ENCODE data around the gene RNF11. TPM values are rescaled to one million over a fixed set of nuclear protein-coding genes. Genes with fewer than 3 reads are reported as not detected.

Gene RNF11
- total RNA-seq, 1 donor from 2014 or later, result 87.3 TPM

GRCh38 chr1:51290489-51290847 is 54.4 kb downstream of the RNF11 start:
- DNase-seq (ENCODE audit: low read depth), result no peak
- Histone ChIP-seq H3K4me3 (ENCODE audit: low read depth, low read length) (no peak overlapping the region), H3K36me3 (ENCODE audit: control insufficient read depth, insufficient read depth, low read length) (peaks cover 2% of the 10 kb centered on the region), H3K27me3 (ENCODE audit: control insufficient read depth, insufficient read depth, low read length) (no peaks in the 10 kb centered on the region)
- TF ChIP-seq, protein P1, sequence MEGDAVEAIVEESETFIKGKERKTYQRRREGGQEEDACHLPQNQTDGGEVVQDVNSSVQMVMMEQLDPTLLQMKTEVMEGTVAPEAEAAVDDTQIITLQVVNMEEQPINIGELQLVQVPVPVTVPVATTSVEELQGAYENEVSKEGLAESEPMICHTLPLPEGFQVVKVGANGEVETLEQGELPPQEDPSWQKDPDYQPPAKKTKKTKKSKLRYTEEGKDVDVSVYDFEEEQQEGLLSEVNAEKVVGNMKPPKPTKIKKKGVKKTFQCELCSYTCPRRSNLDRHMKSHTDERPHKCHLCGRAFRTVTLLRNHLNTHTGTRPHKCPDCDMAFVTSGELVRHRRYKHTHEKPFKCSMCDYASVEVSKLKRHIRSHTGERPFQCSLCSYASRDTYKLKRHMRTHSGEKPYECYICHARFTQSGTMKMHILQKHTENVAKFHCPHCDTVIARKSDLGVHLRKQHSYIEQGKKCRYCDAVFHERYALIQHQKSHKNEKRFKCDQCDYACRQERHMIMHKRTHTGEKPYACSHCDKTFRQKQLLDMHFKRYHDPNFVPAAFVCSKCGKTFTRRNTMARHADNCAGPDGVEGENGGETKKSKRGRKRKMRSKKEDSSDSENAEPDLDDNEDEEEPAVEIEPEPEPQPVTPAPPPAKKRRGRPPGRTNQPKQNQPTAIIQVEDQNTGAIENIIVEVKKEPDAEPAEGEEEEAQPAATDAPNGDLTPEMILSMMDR (IDR thresholded peaks at IDR 0.05; ENCODE audit: insufficient read depth, low read length, poor library complexity, severe bottlenecking), result no peak

- Histone ChIP-seq H3K36me3 (ENCODE audit: control insufficient read depth, insufficient read depth, low read length) (peaks cover 2% of the 10 kb centered on the region), H3K4me3 (ENCODE audit: low read depth, low read length) (no peak overlapping the region), H3K27me3 (ENCODE audit: control insufficient read depth, insufficient read depth, low read length) (no peaks in the 10 kb centered on the region)
- TF ChIP-seq, protein P1 (IDR thresholded peaks at IDR 0.05; ENCODE audit: insufficient read depth, low read length, poor library complexity, severe bottlenecking), result no peak
- no peak for DNase-seq (ENCODE audit: low read depth)
Measured at GRCh38 chr1:51293898-51294515, 57.9 kb downstream of the RNF11 start.

- H3K4me3 ChIP-seq (ENCODE audit: low read depth, low read length), result no peak overlapping the region
- TF ChIP-seq, protein P1 (IDR thresholded peaks at IDR 0.05; ENCODE audit: insufficient read depth, low read length, poor library complexity, severe bottlenecking), result no peak
- H3K27me3 ChIP-seq (ENCODE audit: control insufficient read depth, insufficient read depth, low read length), result no peaks in the 10 kb centered on the region
- peaks cover 2% of the 10 kb centered on the region for H3K36me3 ChIP-seq (ENCODE audit: control insufficient read depth, insufficient read depth, low read length)
- no peak for DNase-seq (ENCODE audit: low read depth)
Measured at GRCh38 chr1:51294566-51295184, 58.6 kb downstream of the RNF11 start.

DNA sequence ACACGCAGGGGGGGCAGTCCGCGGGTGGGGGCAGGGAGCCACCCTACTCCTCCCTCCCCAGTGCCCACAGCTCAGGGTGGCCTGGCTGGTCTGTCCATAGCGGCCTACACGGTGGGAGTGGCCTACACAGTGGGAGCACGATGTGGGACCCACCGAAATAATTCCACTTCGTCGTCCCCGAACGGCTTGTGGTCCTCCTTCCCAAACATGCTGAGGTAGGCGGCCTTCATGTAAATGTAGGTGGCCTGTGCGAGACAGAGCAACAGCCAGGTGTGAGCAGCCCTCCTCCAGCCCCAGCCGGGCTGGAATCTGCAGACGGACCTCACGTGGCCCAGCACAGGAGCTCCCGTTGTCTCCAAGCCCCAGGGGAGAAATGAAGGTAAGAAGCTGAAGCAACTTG is 59.9 kb downstream of the RNF11 start:
- no peaks in the 10 kb centered on the region for H3K27me3 ChIP-seq (ENCODE audit: control insufficient read depth, insufficient read depth, low read length)
- DNase-seq (ENCODE audit: low read depth), result no peak
- no peaks in the 10 kb centered on the region for H3K36me3 ChIP-seq (ENCODE audit: control insufficient read depth, insufficient read depth, low read length)
- TF ChIP-seq, protein P1 (IDR thresholded peaks at IDR 0.05; ENCODE audit: insufficient read depth, low read length, poor library complexity, severe bottlenecking), result no peak
- H3K4me3 ChIP-seq (ENCODE audit: low read depth, low read length), result no peak overlapping the region

GRCh38 chr1:51296383-51297357 is 60.6 kb downstream of the RNF11 start:
- TF ChIP-seq, protein P1 (IDR thresholded peaks at IDR 0.05; ENCODE audit: insufficient read depth, low read length, poor library complexity, severe bottlenecking), result peak; percentile 98
- Histone ChIP-seq H3K4me3 (ENCODE audit: low read depth, low read length) (peak overlapping the region; percentile 14), H3K27me3 (ENCODE audit: control insufficient read depth, insufficient read depth, low read length) (no peaks in the 10 kb centered on the region), H3K36me3 (ENCODE audit: control insufficient read depth, insufficient read depth, low read length) (no peaks in the 10 kb centered on the region)
- DNase-seq (ENCODE audit: low read depth), result no peak

Measured in kidney epithelial cell (primary cell).